ENCODE results near the gene SIRPG.
"Not testable (repeated sequence)": the region's sequence is repeated elsewhere in the genome, so short reads cannot be mapped to it uniquely, and the experiment has no call there.

The SIRPG gene

GRCh38 chr20:1657556-1658334 lies at the start of gene SIRPG:
Gene SIRPG, minus strand, starts transcription at chr20:1657779. Its CDS starts 65 bp downstream, at chr20:1657714.
- no peak for DNase-seq (ENCODE audit: low read depth in 1 of 2, low spot score in 1 of 2)

DNA sequence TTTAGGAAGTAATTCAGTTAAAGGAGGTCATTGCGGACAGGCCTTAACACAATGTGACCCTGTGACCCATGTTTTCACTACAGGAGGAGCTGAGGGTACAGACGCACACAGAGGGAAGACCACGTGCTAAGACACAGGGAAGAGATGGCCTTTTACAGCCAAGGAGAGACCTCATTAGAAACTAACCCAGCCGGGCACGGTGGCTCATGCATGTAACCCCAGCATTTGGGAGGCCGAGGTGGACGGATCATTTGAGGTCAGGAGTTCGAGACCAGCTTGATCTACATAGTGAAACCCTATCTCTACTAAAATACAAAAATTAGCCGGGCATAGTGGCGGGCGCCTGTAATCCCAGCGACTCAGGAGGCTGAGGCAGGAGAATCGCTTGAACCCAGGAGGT lies 49.3 kb upstream of the SIRPG start:
- DNase-seq (ENCODE audit: low read depth in 1 of 2, low spot score in 1 of 2), result not testable (repeated sequence)

- no peak for DNase-seq (ENCODE audit: low read depth in 1 of 2, low spot score in 1 of 2)
Observed at GRCh38 chr20:1706079-1706478, 48.5 kb upstream of the SIRPG start.

- DNase-seq (ENCODE audit: low read depth in 1 of 2, low spot score in 1 of 2), result no peak
Observed at GRCh38 chr20:1702855-1703254, 45.3 kb upstream of the SIRPG start.

- DNase-seq (ENCODE audit: low read depth in 1 of 2, low spot score in 1 of 2), result no peak
Observed at GRCh38 chr20:1702328-1702727, 44.7 kb upstream of the SIRPG start.

- no peak for DNase-seq (ENCODE audit: low read depth in 1 of 2, low spot score in 1 of 2)
Observed at GRCh38 chr20:1700990-1701389, 43.4 kb upstream of the SIRPG start.

- no peak for DNase-seq (ENCODE audit: low read depth in 1 of 2, low spot score in 1 of 2)
Observed at GRCh38 chr20:1697592-1697991, 40.0 kb upstream of the SIRPG start.

- DNase-seq (ENCODE audit: low read depth in 1 of 2, low spot score in 1 of 2), result no peak
Observed at GRCh38 chr20:1696521-1697209, 39.1 kb upstream of the SIRPG start.

DNA sequence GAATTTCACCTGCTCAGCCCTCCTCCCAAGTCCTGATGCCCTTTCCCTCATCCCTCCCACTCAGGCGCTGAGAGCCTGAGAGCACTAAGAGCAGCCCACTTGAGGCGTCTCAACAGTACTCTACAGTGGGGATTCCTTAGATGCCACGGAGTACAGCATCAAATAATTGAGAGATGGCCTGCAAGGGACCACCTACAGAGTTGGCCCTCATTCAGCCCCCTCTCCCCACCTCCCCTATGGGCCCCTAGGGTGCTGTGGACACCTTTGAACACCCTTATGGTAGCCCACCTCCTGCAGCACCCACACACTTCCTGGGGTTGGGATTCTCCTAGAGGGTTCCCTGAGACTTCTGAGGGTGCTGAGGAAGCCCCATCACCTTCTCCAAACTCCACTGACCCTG lies 37.1 kb upstream of the SIRPG start:
- no peak for DNase-seq (ENCODE audit: low read depth in 1 of 2, low spot score in 1 of 2)

DNA sequence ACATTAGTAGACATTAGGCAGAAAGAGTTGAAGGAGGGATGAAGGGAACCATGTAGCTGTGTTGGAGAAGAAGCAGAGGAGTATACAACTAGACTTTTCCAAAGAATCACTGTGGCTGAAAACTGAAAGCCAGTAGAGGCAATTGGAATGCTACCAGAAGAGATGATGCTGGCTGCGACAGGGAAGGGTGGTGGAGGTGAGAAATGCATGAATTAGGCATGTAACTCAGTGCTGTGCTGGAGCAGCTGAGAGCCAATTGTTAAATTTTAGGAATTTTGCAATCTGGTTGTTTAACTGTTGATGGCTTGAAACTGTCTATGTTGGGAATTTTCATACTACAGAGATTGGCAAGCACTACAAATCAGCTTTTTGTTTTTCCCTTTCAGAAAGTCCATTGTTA lies 35.8 kb upstream of the SIRPG start:
- no peak for DNase-seq (ENCODE audit: low read depth in 1 of 2, low spot score in 1 of 2)

- no peak for DNase-seq (ENCODE audit: low read depth in 1 of 2, low spot score in 1 of 2)
Observed at GRCh38 chr20:1689721-1690120, 32.1 kb upstream of the SIRPG start.

DNA sequence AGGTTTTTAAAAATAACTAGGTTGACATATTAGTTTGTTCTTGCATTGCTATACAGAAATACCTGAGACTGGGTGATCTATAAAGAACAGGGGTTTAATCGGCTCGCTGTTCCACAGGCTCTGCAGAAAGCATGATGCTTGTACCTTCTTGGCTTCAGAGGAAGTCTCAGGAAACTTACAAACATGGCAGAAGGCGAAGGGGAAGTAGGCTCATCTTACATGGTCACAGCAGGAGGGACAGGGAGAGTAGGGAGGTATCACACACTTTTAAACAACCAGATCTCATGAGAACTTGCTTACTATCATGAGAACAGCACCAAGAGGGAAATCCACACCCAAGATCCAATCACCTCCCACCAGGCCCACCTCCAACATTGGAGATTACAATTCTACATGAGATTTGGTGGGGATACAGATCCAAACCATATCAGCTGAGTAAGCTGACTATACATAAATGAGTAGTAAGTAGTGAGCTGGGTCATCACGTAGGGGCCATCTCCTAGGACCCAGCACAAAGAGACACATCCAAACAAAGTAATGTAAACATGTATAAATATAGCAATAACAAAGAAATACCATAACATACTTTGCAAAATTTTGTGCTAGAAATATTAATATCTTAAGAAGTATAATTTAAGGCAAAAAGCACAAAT lies 31.4 kb upstream of the SIRPG start:
- DNase-seq (ENCODE audit: low read depth in 1 of 2, low spot score in 1 of 2), result no peak

DNA sequence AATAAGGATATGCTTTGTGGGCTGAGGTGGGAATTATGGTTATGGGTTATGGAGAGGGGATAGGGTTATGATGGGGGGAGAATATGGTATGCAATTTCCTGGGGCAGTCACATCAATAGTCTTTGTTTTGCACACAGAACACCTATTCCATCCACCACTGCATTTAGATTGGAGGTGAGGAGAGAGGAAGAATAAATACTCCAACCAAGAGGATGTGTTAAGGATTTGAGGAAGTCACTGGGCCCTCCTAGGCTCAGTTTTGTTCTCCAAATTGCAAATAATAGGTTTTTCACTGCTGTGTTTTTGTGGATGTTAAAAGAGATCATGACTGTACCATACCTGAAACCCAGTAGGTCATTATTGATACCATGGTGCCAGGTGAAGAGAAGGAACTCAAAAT lies 29.5 kb upstream of the SIRPG start:
- DNase-seq (ENCODE audit: low read depth in 1 of 2, low spot score in 1 of 2), result no peak

- no peak for DNase-seq (ENCODE audit: low read depth in 1 of 2, low spot score in 1 of 2)
Observed at GRCh38 chr20:1686151-1686748, 28.7 kb upstream of the SIRPG start.

DNA sequence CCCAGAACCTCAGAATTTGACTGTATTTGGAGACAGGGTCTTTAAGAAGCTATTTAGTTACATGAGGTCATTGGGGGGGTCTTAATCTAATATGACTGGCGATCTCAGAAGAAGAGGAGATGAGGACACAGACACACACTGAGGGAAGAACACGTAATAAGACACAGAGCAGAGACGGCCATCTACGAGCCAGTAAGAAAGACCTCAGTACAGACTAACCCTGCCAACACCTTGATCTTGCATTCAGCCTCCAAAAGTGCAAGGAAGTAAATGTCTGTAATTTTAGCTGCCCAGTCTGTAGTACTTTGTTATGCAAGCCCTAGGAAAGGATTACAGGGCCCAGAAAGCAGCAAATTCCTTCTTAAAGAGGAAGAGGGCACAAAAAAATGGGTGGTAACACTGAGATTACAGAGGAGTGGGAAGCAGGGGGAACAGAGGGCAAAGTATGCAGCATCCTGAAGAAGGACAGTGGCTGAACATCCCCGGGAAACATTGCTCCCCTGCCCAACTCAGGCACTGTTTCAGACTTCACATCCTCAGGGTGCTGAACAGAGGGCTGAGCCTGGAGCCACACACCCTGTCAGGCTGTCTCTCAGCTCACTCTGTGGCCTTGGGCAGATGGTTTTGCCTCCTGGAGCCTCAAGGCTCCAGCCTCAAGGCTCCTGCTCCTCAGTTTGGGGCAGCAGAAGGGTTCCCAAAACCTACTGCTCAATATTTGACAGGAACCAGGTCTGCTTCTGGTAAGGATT lies 27.9 kb upstream of the SIRPG start:
- no peak for DNase-seq (ENCODE audit: low read depth in 1 of 2, low spot score in 1 of 2)

DNA sequence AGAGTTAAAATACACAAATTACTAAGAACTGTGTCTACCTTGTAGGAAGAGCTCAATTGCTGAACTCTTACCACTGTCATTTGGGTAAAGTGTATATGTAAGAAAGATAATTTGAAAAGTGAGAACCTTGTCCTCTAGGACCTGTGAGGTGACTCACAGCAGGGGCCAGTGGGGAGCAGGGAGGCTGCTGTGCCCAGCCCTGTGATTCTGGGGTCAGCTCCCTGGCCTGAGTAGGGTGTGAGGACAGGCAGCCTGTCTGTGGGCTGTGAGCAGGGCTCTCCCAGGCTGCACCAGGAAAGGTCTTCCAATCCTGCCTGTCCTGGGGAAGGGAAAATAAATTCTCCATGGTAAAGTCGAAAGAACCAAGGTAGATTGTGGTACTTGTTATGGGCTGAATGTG lies 27.3 kb upstream of the SIRPG start:
- DNase-seq (ENCODE audit: low read depth in 1 of 2, low spot score in 1 of 2), result no peak

- no peak for DNase-seq (ENCODE audit: low read depth in 1 of 2, low spot score in 1 of 2)
Observed at GRCh38 chr20:1676650-1677049, 19.1 kb upstream of the SIRPG start.

- no peak for DNase-seq (ENCODE audit: low read depth in 1 of 2, low spot score in 1 of 2)
Observed at GRCh38 chr20:1674990-1675780, 17.6 kb upstream of the SIRPG start.

DNA sequence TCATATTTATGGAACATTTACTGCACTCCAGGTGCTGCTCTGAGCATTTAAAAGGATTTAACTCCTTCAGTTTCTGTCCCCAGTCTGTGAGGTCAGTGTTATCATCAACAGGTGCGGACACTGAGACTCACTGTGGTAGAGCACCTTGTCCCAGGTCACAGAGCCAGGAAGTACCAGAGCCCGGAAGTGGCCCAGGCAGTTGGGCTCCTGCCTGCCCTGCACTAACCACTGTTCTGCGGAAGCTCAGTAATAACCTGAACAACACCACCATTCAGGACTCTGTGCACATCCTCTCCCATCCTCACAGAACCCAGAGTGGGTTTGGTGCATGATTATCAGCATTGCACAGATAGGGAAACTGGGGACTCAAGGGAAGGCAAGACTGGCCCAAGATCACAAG lies 16.8 kb upstream of the SIRPG start:
- no peak for DNase-seq (ENCODE audit: low read depth in 1 of 2, low spot score in 1 of 2)

DNA sequence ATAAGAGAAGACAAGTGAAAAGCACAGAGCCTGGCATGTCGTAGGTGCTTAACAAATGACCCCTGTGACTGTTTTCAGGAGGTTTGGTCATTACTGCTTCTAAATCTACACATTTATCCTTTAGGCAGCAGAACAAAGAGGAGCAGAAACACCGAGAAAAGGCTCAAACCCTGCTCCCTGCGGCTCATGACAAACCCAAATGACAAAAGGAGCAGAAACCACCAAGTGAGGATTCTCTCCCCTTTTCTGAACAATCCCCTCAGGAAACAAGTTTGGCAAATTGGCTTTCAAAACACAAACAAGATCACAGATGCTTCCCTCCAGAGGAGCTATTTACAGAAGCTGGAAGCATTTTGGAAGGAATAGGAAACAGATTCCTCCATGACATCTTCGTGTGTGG lies 15.8 kb upstream of the SIRPG start:
- no peak for DNase-seq (ENCODE audit: low read depth in 1 of 2, low spot score in 1 of 2)

All from activated CD4-positive, alpha-beta T cell treated with anti-CD3 and anti-CD28 coated beads, Interleukin-2, amount 50 U/mL, for 24 hours (primary cell).